H9 (cell line): Measurements from ENCODE around the gene GCK. TPM values are rescaled to one million over a fixed set of nuclear protein-coding genes. Genes with fewer than 3 reads are reported as not detected.

Experiments
- DNase-seq: peaks from one replicate; pipeline ENCODE4 v3.0.0-alpha.2; 2017
- H2AFZ ChIP-seq: one replicate; pipeline ENCODE4 v1.6.1; 2013; ENCODE audit warnings: mild to moderate bottlenecking, low read length, control low read depth, moderate library complexity
- H2AK5ac ChIP-seq: 2 replicates; pipeline ENCODE4 v1.6.1; 2013; ENCODE audit warnings: low read length, control low read depth, mixed read lengths; ENCODE audit not compliant: insufficient read length
- H2BK120ac ChIP-seq: one replicate; pipeline ENCODE4 v1.6.1; 2013; ENCODE audit warnings: low read depth, mild to moderate bottlenecking, low read length, control low read depth, inconsistent platforms; ENCODE audit not compliant: poor library complexity, severe bottlenecking
- H2BK12ac ChIP-seq: 2 replicates; pipeline ENCODE4 v1.6.1; 2013; ENCODE audit warnings: low read length, control low read depth, mixed read lengths, low read depth; ENCODE audit not compliant: insufficient read length
- H2BK15ac ChIP-seq: 2 replicates; pipeline ENCODE4 v1.6.1; 2013; ENCODE audit warnings: low read depth, low read length, control low read depth
- H2BK20ac ChIP-seq: one replicate; pipeline ENCODE4 v1.6.1; 2013; ENCODE audit warnings: low read depth, mild to moderate bottlenecking, low read length, control low read depth, inconsistent platforms; ENCODE audit not compliant: poor library complexity, severe bottlenecking
- H2BK5ac ChIP-seq: 2 replicates; pipeline ENCODE4 v1.6.1; 2013; ENCODE audit warnings: low read length, control low read depth, mixed read lengths; ENCODE audit not compliant: insufficient read length
- H3K14ac ChIP-seq: 2 replicates; pipeline ENCODE4 v1.6.1; 2013; ENCODE audit warnings: low read length, control low read depth; ENCODE audit not compliant: insufficient read depth
- H3K18ac ChIP-seq: 2 replicates; pipeline ENCODE4 v1.6.1; 2013; ENCODE audit warnings: low read depth, mild to moderate bottlenecking, mixed read lengths, low read length, control low read depth; ENCODE audit not compliant: insufficient read length
- H3K23ac ChIP-seq: 2 replicates; pipeline ENCODE4 v1.6.1; 2013; ENCODE audit warnings: low read length, control low read depth, mixed read lengths, low read depth; ENCODE audit not compliant: insufficient read length
- H3K23me2 ChIP-seq: 2 replicates; pipeline ENCODE4 v1.6.1; 2013; ENCODE audit warnings: low read depth, mild to moderate bottlenecking, mixed read lengths, low read length, control low read depth; ENCODE audit not compliant: insufficient read length, poor library complexity, severe bottlenecking
- H3K27ac ChIP-seq: 2 replicates; pipeline ENCODE4 v1.5.1; 2013; ENCODE audit warnings: low read length, control low read depth, mixed read lengths, low read depth; ENCODE audit not compliant: insufficient read length
- H3K27me3 ChIP-seq: 2 replicates; pipeline ENCODE4 v1.6.1; 2013; ENCODE audit warnings: low read length, control low read depth, inconsistent platforms; ENCODE audit not compliant: insufficient read depth
- H3K4ac ChIP-seq: 2 replicates; pipeline ENCODE4 v1.6.1; 2013; ENCODE audit warnings: low read depth, mild to moderate bottlenecking, control low read depth, inconsistent platforms, low read length, moderate library complexity
- H3K4me1 ChIP-seq: 2 replicates; pipeline ENCODE4 v1.6.1; 2013; ENCODE audit warnings: low read length, control low read depth, inconsistent platforms; ENCODE audit not compliant: insufficient read depth
- H3K4me2 ChIP-seq: 2 replicates; pipeline ENCODE4 v1.6.1; 2013; ENCODE audit warnings: low read length, control low read depth, mixed read lengths; ENCODE audit not compliant: insufficient read length, insufficient read depth
- H3K56ac ChIP-seq: 2 replicates; pipeline ENCODE4 v1.6.1; 2013; ENCODE audit warnings: low read depth, mild to moderate bottlenecking, mixed read lengths, low read length, control low read depth; ENCODE audit not compliant: insufficient read length
- H3K79me1 ChIP-seq: 2 replicates; pipeline ENCODE4 v1.6.1; 2013; ENCODE audit warnings: low read depth, mild to moderate bottlenecking, moderate library complexity, low read length, control low read depth, inconsistent platforms; ENCODE audit not compliant: insufficient read depth, poor library complexity, severe bottlenecking
- H3K79me2 ChIP-seq: 2 replicates; pipeline ENCODE4 v1.6.1; 2013; ENCODE audit warnings: low read length, control low read depth, inconsistent platforms; ENCODE audit not compliant: insufficient read depth
- H3K9ac ChIP-seq: 2 replicates; pipeline ENCODE4 v1.6.1; 2013; ENCODE audit warnings: low read length, control low read depth, mixed read lengths; ENCODE audit not compliant: insufficient read length; ENCODE audit errors: extremely low read depth
- H3K9me3 ChIP-seq: one replicate; pipeline ENCODE4 v1.6.1; 2013; ENCODE audit warnings: low read depth, low read length, inconsistent platforms; ENCODE audit not compliant: control insufficient read depth
- H3T11ph ChIP-seq: one replicate; pipeline ENCODE4 v1.6.1; 2013; ENCODE audit warnings: mild to moderate bottlenecking, low read length, control low read depth, inconsistent platforms
- H4K20me1 ChIP-seq: one replicate; pipeline ENCODE4 v1.6.1; 2013; ENCODE audit not compliant: control insufficient read depth, insufficient read length, insufficient read depth
- H4K5ac ChIP-seq: 2 replicates; pipeline ENCODE4 v1.6.1; 2013; ENCODE audit warnings: low read depth, mild to moderate bottlenecking, mixed read lengths, low read length, control low read depth; ENCODE audit not compliant: insufficient read length
- H4K8ac ChIP-seq: replicated peaks from 2 replicates; pipeline ENCODE4 v1.6.1; 2013; ENCODE audit warnings: low read length, control low read depth, mixed read lengths, low read depth; ENCODE audit not compliant: insufficient read length
- H4K91ac ChIP-seq: 2 replicates; pipeline ENCODE4 v1.6.1; 2013; ENCODE audit warnings: low read depth, mild to moderate bottlenecking, moderate library complexity, mixed read lengths, low read length, control low read depth; ENCODE audit not compliant: insufficient read length
- H3K27ac Mint-ChIP-seq, 3 experiments: 2 replicates in 2 of 3; 3 replicates in 1 of 3; pipeline ENCODE4 v1.8.0; 2020 to 2021; ENCODE audit warnings: mixed read lengths in 3 of 3, mild to moderate bottlenecking in 1 of 3, moderate library complexity in 1 of 3
- H3K27me3 Mint-ChIP-seq: 2 replicates; pipeline ENCODE4 v1.8.0; 2021; ENCODE audit warnings: low read depth, mild to moderate bottlenecking, moderate library complexity, mixed read lengths
- H3K36me3 Mint-ChIP-seq, 3 experiments: 2 replicates in 2 of 3; 3 replicates in 1 of 3; pipeline ENCODE4 v1.8.0; 2020 to 2021; ENCODE audit warnings: low read depth in 3 of 3, mixed read lengths in 3 of 3; ENCODE audit not compliant: insufficient read depth in 1 of 3
- H3K4me1 Mint-ChIP-seq, 2 experiments: 2 replicates each; pipeline ENCODE4 v1.8.0; 2020; ENCODE audit warnings: mixed read lengths in 2 of 2
- H3K4me3 Mint-ChIP-seq, 2 experiments: 2 replicates in 1 of 2; 3 replicates in 1 of 2; pipeline ENCODE4 v1.8.0; 2020 to 2021; ENCODE audit warnings: mild to moderate bottlenecking in 2 of 2, mixed read lengths in 2 of 2, moderate library complexity in 1 of 2
- H3K9me3 Mint-ChIP-seq, 2 experiments: 2 replicates in 1 of 2; 3 replicates in 1 of 2; pipeline ENCODE4 v1.8.0; 2020; ENCODE audit warnings: mild to moderate bottlenecking in 2 of 2, mixed read lengths in 2 of 2, moderate library complexity in 1 of 2
- WGBS: extraction: QIAGEN DNeasy Blood & Tissue Kit; methylation state at CpG from one replicate; pipeline ENCODE4 v1.1.7; 2013; ENCODE audit warnings: missing lambda C conversion rate, low lambda C conversion rate, mixed read lengths; ENCODE audit not compliant: insufficient read length; ENCODE audit errors: extremely low coverage; 5-methylcytosine and 5-hydroxymethylcytosine counted together
- total RNA-seq: library from RNA; stranded (reverse); gene quantifications from 2 replicates; pipeline ENCODE4 v1.2.1, GENCODE V29; 2021
- TF ChIP-seq, protein P1 (sequence below): fragments of 200-600 bp; sonication (generic); conservative IDR thresholded peaks from 3 replicates; pipeline ENCODE4 v1.8.0; 2021; ENCODE audit warnings: antibody characterized with exemption, mild to moderate bottlenecking

Gene GCK
- total RNA-seq, 1 experiment from 2014 or later = 0.98 TPM

DNA sequence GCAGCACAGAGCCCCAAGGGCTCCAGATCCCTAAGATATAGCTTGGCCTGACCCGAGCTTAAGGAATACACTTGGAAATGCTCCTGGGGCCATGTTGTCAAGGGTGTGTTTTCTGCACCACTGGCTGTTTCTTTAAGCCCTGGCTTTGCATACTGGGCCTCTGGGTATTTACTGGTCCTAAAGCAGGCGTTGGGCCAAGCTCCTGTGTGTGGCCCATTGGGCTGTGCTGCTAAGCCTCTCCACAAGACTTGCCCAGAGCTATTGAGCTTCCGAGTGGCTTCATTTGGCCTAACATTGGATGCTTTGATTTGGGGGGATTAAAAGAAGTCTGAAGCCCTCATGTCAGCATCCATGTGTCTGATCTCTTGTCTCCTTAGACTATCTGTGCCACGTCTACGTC is 16.8 kb upstream of the GCK start:
- no peaks in the 10 kb centered on the region for H3K27me3 Mint-ChIP-seq
- TF ChIP-seq, protein P1, sequence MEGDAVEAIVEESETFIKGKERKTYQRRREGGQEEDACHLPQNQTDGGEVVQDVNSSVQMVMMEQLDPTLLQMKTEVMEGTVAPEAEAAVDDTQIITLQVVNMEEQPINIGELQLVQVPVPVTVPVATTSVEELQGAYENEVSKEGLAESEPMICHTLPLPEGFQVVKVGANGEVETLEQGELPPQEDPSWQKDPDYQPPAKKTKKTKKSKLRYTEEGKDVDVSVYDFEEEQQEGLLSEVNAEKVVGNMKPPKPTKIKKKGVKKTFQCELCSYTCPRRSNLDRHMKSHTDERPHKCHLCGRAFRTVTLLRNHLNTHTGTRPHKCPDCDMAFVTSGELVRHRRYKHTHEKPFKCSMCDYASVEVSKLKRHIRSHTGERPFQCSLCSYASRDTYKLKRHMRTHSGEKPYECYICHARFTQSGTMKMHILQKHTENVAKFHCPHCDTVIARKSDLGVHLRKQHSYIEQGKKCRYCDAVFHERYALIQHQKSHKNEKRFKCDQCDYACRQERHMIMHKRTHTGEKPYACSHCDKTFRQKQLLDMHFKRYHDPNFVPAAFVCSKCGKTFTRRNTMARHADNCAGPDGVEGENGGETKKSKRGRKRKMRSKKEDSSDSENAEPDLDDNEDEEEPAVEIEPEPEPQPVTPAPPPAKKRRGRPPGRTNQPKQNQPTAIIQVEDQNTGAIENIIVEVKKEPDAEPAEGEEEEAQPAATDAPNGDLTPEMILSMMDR = no peak

More for the DNA sequence above, 16.8 kb upstream of the GCK start:
- H3K23me2 ChIP-seq = peaks cover 3% of the 10 kb centered on the region
- no peak overlapping the region for H3K9ac ChIP-seq
- no peak overlapping the region for H2BK15ac ChIP-seq
- H3K4me2 ChIP-seq = no peak overlapping the region
- H2BK12ac ChIP-seq = no peak overlapping the region
- H3K18ac ChIP-seq = no peak overlapping the region
- H3T11ph ChIP-seq = no peak overlapping the region
- H2AFZ ChIP-seq = no peak overlapping the region
- H3K56ac ChIP-seq = no peak overlapping the region
- no peaks in the 10 kb centered on the region for H4K20me1 ChIP-seq
- H2BK20ac ChIP-seq = no peak overlapping the region
- H3K14ac ChIP-seq = no peak overlapping the region
- no peak overlapping the region for H3K27ac Mint-ChIP-seq
- no peaks in the 10 kb centered on the region for H3K9me3 ChIP-seq
- H3K79me2 ChIP-seq = peaks cover 17% of the 10 kb centered on the region; the same call in 1 of the 2 replicates
- no peaks in the 10 kb centered on the region for H3K9me3 Mint-ChIP-seq
- no peak overlapping the region for H3K27ac ChIP-seq
- H3K36me3 Mint-ChIP-seq = peaks cover 28 to 59% (median 57%) of the 10 kb centered on the region in 3 experiments; a peak in 6 of 7 replicates
- H2BK120ac ChIP-seq = no peak overlapping the region
- no peaks in the 10 kb centered on the region for H3K4me1 ChIP-seq
- H3K27me3 ChIP-seq = no peaks in the 10 kb centered on the region
- H4K5ac ChIP-seq = no peak overlapping the region
- H2AK5ac ChIP-seq = no peak overlapping the region
- peaks cover 12 to 13% of the 10 kb centered on the region in 2 experiments for H3K4me1 Mint-ChIP-seq
- no peak overlapping the region for H3K23ac ChIP-seq
- H3K4ac ChIP-seq = no peak overlapping the region
- no peak overlapping the region for H4K91ac ChIP-seq
- WGBS = no CpG with 5 or more reads among the region's 5 CpGs
- no peak for DNase-seq
- H3K4me3 Mint-ChIP-seq = no peak overlapping the region
- no peak overlapping the region for H2BK5ac ChIP-seq
- peaks cover 3% of the 10 kb centered on the region for H3K79me1 ChIP-seq
- no peak overlapping the region for H4K8ac ChIP-seq
